GM19468 (cell line): Measurements from ENCODE around the gene HHEX.

Experiments used
- ATAC-seq: cut with Tn5 transposase; IDR thresholded peaks from one replicate; pipeline ENCODE4 v1.9.1; 2021; ENCODE audit warnings: mild to moderate bottlenecking, moderate library complexity, moderate number of reproducible peaks; ENCODE audit not compliant: unreplicated experiment; ENCODE audit errors: extremely low read depth

HHEX gene

GRCh38 chr10:92692697-92693533 is 3.2 kb downstream of the HHEX start:
- no peak for ATAC-seq

DNA sequence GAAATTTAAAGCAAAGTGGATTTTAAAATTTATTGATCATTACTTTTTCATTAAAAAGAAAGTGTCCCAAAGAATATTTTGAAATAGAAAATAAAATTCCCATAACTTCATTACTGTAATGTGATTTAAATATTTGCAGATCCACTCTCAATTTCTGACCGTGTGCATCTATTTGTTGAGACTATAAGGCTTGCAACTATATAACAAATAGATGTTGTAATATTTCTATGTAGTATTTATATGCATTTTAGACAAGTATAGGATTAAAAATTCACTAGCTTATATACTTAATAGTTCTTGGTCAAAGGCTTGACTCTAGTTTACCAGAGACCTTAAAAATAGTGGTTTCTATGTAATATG is 3.8 kb downstream of the HHEX start:
- ATAC-seq = no peak

DNA sequence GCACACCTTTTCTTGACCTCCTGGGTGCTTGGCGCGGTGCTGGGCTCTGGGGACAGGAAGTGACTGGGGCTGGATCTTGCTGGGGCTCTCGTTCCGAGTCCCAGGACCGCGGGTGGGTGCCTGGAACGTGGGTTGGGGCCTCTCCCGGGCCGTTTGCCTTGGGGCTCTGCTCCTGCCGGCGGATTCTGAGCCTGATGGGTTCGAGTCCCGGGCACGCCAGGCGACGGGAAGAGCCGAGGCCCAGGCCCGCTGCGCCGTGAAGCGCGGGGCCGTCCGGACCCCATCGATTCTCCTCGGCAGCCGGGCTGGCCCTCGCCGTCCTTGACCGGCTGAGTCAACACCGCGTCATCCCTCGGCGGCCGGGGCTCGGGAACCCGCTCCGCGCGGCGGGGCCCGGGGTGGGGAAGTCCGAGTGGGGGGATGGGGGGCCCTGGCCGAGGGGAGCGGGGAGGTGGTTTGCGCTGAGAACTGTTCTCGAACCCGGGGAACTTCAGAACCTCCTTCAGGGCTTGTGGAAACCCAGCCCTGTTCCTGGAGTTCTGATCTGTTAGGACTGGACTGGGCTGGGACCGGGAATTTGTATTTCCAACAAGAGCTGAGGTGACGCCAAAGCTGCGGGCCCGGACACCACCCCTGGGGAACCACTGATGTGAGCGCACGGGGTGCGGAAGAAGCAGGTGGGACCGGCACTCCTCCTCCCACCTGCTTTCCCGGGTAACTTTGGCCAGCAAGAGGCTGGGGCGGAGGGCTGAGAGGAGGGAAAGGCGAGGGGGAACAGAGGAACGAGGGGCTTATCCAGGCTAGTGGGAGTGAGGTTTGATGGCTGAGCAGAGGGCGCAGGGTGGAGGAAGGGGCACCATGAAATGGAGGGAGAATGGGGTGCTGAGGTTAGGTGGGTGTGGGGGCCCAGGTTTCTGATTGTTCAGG is 6.2 kb downstream of the HHEX start:
- ATAC-seq = no peak

DNA sequence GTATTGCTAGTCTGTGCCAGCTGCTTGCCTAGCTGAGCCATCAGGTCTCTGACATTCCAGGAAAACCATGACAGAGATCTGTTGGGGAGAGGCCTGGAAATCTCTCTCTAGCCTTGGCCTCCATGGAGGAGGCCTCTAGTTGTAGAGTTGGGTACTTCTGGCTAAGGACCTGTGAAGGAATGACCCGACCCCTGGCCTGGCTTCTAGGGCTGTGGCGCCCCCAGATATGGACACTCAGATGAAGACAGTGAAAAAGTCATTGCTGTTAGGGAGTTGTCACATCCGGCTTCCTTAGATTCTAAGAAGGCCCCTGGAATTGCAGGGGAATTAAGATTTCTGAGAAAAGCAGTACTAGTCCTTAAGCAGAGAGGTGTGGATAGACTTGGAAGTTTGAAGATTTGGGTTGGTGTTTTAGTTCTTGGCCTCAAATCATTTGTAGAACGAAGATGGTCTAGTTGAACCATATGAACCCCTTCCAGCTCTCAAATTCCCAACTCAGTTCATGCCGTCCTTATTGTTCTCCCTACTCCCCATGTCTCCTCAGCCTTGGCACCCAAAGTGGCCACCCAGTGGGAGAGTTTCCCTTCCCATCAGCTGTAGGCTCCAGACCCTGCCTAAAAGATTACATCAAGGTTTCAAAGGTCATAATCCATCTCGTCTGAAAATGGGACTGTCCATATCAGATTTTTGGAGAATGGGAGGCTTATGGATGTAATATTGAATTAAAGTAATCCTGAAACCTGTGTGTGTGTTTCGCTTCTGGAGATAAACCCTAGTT is 7.0 kb downstream of the HHEX start:
- ATAC-seq = no peak

DNA sequence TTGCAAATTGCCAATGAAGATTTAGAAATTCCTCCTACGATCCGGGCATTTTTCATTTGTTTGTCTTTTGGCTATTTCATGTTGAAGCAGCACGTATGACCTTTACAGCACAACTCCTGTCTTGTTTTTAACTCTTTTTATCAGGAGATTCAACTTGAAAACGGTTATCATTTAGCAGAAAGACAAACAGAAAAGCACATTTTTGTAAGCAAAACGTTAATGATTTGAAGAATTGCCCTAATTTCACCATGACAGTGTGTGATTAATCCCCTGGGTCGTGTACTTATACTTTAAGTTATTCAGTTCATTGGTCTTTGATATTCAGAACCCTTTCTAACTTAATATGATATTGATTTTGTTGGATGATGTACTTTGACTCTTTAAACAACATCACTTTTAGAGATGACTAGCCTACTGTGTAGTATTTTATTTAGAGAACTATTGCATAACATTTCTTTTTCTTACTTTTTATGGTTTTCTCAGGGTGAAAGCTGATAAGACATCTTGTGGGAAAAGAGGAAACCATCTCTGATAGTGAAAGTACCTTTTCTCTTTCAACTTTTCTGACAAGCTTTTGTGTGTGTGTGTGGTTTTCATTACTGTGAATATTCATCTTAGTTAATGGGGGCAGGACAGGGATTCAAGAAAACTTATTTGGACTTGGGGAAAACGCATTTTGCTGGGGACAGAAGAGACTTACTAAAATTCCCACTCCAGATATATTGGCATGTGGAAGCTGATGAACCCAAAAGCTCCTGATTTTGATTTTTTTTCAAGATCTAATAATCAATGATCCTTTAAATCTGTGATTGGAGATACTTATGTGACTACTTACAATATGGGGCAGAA is 8.1 kb downstream of the HHEX start:
- ATAC-seq = no peak

GRCh38 chr10:92699193-92699517 is 9.4 kb downstream of the HHEX start:
- ATAC-seq = no peak

DNA sequence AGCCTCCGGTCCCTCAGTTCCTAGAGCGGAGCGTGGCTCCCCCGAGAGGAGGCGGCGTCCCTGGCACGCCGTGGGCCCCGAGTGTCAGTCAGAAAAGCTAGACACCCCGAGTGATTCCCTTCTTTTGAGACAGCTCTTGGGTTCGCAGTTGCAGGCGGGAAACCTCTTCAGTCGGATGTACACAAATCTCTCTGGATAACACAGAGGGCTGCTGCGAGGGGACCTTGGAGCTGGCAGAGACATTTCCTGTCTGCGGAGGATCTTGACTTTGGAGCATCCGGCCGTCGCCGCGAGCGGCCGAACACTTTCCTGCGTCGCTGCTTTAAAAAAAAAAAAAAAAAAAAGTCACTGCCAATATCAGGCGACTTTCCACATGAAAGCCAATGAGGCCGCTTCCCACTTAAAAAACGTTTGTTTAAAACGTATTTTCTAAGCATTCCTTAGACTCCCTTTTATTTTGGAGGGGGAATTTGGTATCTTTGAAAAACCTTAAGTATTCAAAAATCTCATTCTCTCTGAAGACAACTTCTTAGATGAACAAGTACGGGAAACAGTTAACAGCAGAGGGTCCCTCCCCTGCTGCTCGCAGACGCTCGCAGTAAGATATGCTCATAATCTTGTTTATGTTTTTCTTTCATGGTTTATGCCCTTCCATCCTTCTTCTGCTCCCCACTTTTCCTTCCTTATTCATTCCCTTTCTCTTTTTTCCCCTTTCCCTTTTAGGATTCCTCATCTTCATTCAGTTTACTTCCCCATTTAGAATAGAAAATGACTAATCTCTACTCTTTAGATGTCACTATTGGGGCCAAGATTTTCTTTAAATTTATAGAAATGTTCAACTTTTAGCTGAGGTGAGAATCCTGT is 10.0 kb downstream of the HHEX start:
- no peak for ATAC-seq

- ATAC-seq = no peak
Observed at GRCh38 chr10:92702301-92702916, 12.7 kb downstream of the HHEX start.

DNA sequence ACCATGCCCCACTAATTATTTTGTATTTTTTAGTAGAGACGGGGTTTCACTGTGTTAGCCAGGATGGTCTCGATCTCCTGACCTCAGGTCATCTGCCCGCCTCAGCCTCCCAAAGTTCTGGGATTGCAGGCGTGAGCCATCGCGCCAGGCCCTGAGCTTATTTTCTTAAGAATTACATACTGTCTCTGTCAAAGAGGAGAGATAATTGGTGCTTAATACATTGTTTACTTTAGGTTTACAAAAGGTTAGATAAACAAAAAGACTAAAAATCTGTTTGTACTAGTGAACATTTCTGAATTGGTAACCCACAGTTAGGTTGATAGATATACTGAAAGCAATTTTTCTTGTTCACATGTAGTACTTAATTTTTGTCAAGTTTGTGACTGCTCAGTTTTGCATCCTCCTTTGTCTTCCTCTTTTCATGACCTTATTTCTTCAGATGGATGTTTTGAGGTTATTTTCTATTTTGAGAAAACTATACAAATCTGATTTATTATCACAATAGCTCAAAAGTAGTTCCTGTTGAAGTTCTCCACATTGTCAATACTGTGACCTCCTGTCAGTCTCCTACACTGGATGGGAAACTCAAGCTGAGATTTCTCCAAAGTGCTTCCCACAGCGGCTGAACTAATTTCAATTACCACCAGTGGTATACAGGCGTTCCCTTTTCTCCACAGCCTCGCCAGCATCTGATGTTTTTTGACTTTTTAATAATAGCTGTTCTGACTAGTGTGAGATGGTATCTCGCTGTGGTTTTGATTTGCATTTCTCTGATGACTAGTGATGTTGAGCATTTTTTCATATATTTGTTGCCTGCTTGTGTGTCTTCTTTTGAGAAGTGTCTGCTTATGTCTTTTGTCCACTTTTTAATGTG is 22.5 kb downstream of the HHEX start:
- no peak for ATAC-seq

DNA sequence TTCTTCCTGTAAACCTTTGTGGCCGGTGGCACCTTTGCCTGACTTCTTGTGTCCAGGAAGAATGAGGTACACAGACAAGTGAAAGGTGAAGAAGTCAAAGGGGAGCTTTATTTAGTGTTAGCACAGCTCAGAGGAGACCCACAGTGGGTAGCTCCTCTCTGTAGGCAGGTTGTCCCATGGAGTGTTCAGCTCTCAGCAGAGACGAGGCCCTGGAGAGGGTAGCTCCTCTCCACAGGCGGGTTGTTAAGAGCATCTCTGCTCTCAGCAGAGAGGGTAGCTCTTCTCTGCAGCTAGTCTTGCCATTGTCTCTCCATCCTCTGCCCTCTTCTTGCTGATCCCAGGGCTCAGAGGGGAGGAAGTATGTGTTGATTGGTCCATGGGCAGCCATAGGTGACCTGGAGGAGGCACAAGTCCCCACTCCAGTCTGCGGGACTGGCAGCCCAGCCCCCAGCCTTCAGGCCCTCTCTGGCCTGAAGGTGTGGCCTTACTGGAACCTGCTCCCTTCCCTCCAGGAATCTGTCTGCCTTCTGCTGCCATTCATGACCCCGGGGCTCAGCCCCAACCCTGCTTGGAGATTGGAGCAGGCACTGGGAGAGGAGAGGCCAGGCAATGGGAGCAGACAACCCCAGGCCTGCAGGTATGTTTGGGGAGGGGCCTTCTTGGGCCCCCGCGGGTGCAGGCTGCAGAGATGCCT is 24.5 kb downstream of the HHEX start:
- no peak for ATAC-seq

DNA sequence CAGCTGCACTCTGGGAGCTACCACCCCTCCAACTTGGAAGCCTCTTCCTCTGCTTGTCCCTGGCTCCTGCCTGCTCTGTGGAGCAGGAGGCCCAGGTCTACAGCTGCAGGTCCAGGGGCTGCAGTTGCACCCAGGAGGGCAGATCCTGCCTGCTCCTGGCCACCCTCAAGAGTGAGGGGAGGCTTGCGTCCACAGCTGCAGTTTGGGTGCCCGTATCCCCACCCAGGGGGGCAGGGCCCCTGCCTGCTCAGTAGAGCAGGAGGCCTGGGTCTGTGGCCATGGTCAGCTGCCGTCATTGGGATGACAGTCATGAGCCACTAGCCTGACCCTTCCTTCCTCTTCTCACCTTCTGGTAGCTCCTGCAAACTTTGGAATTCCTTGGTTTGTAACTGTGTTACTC is 25.1 kb downstream of the HHEX start:
- no peak for ATAC-seq

GRCh38 chr10:92719991-92720830 is 30.5 kb downstream of the HHEX start:
- ATAC-seq = no peak

DNA sequence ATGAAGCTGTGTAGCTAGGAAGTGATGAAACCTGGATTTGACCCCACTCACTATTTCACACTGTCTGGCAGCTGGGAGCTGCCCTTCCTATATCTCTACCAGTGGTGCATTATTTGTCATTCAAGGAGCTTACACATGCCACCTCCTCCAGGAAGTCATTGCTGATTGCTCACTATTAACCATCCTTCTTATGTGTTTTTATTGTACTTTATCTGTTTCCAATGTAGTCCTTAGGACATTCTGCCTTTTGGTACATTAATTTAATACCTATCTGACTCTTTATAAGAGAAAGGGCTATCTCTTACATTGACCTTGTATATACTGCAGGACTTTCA is 31.0 kb downstream of the HHEX start:
- no peak for ATAC-seq

GRCh38 chr10:92722349-92722748 is 32.6 kb downstream of the HHEX start:
- ATAC-seq = no peak

DNA sequence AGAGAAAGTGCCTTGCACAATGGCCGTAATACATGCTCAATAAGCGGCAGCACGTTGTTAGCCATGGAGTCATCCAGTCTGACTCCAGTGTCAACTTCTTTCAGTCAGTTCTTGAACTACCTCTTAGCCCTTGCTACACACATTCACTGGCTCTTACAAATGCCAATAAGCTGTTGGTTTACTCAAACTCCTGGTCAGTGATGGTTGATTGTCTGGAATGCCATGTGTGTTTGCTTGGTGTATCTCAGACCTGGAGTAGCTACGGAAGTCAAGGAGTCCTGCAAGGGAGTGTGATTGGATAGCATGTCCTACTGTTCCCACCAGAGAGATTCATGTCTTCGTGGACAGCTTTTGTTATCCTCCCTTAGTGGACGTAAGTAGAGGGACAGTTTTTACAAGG is 37.4 kb downstream of the HHEX start:
- no peak for ATAC-seq

DNA sequence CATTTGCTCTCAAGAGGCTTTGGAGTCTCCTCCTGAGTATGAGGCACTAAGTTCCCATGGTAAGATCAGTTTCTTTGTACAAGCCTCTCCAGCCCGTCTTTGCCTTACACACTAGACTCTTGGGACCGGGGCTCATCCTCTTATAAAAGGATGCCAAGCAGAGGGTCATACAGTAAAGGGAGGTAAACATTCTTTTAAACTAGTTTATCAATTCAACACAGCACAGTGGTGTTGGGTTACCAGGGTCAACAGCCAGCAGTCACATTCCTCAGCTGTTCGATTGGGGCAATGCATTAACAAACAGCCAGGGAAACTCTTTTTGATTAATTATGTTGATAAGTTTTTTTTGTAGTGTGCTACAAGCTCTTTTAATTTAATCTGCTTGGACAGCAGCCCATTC is 37.8 kb downstream of the HHEX start:
- no peak for ATAC-seq
